A172 (cell line): Measurements from ENCODE around the gene YKT6. TPM values are rescaled to one million over a fixed set of nuclear protein-coding genes. Genes with fewer than 3 reads are reported as not detected.

Experiments used
- DNase-seq: peaks from one replicate; pipeline ENCODE4 v3.0.0-alpha.2; 2015; ENCODE audit warnings: low spot score
- total RNA-seq: library from RNA; depleted of rRNA; stranded (reverse); fragments of >200 nt; shearing (Covaris generic); gene quantifications from 2 replicates; pipeline ENCODE4 v1.2.3, GENCODE V29; 2014

YKT6 gene
- total RNA-seq, 1 experiment from 2014 or later = 133 TPM

- no peak for DNase-seq
These were observed 32.3 kb downstream of the YKT6 start for GRCh38 chr7:44232901-44233715.

GRCh38 chr7:44235066-44235465 is 34.3 kb downstream of the YKT6 start:
- DNase-seq = no peak

- DNase-seq = peak; percentile 26
These were observed 35.0 kb downstream of the YKT6 start for GRCh38 chr7:44235582-44236332.

- DNase-seq = no peak
These were observed 35.6 kb downstream of the YKT6 start for GRCh38 chr7:44236333-44236728.

GRCh38 chr7:44237696-44238095 is 36.9 kb downstream of the YKT6 start:
- no peak for DNase-seq

GRCh38 chr7:44238116-44238695 is 37.4 kb downstream of the YKT6 start:
- no peak for DNase-seq

GRCh38 chr7:44239361-44239760 is 38.6 kb downstream of the YKT6 start:
- no peak for DNase-seq

GRCh38 chr7:44240376-44240775 is 39.6 kb downstream of the YKT6 start:
- no peak for DNase-seq

- DNase-seq = peak; percentile 80
These were observed 40.3 kb downstream of the YKT6 start for GRCh38 chr7:44240983-44241510.

- no peak for DNase-seq
These were observed 41.3 kb downstream of the YKT6 start for GRCh38 chr7:44242091-44242490.

GRCh38 chr7:44244282-44244681 is 43.5 kb downstream of the YKT6 start:
- DNase-seq = no peak

- DNase-seq = no peak
These were observed 45.8 kb downstream of the YKT6 start for GRCh38 chr7:44246396-44247113.

GRCh38 chr7:44247868-44248651 is 47.3 kb downstream of the YKT6 start:
- DNase-seq = no peak

- DNase-seq = no peak
These were observed 49.0 kb downstream of the YKT6 start for GRCh38 chr7:44249639-44250234.

GRCh38 chr7:44251269-44251668 is 50.5 kb downstream of the YKT6 start:
- no peak for DNase-seq

- DNase-seq = no peak
These were observed 51.1 kb downstream of the YKT6 start for GRCh38 chr7:44251881-44252280.

- DNase-seq = no peak
These were observed 55.7 kb downstream of the YKT6 start for GRCh38 chr7:44256459-44256858.

- DNase-seq = no peak
These were observed 56.4 kb downstream of the YKT6 start for GRCh38 chr7:44257213-44257612.

GRCh38 chr7:44257618-44258422 is 57.0 kb downstream of the YKT6 start:
- peak; percentile 97 for DNase-seq

GRCh38 chr7:44258423-44258760 is 57.6 kb downstream of the YKT6 start:
- DNase-seq = no peak
